H1 (cell line): ENCODE results near the gene KLHL29. TPM values are rescaled to one million over a fixed set of nuclear protein-coding genes. Genes with fewer than 3 reads are reported as not detected.

Source experiments
- CTCF ChIA-PET: fragments of 300-600 bp; sonication (Branson Sonifier 250); formaldehyde crosslinking; loops from one replicate; lab custom pipeline; 2021; ENCODE audit not compliant: partially characterized antibody; lab: Charles Lee
- POLR2A ChIA-PET: fragments of 300-600 bp; sonication (Branson Sonifier 250); formaldehyde crosslinking; loops from one replicate; lab custom pipeline; 2021; ENCODE audit warnings: inconsistent platforms; ENCODE audit not compliant: partially characterized antibody; lab: Charles Lee
- DNase-seq, 2 experiments: peaks; one replicate each; pipeline versions ENCODE4 v3.0.0 to v3.0.0-alpha.2; 2010 to 2022; ENCODE audit warnings: low spot score in 2 of 2, low read depth in 1 of 2, mixed read lengths in 1 of 2
- FAIRE-seq: peaks from 2 replicates; lab custom pipeline; 2011; peaks lifted over from hg19 to GRCh38; lab: Jason Lieb, UNC
- H2AFZ ChIP-seq: 2 replicates; pipeline ENCODE4 v1.8.1; 2012; ENCODE audit warnings: low read length, inconsistent platforms
- H2AK5ac ChIP-seq: 2 replicates; pipeline ENCODE4 v1.6.1; 2013; ENCODE audit warnings: low read depth, low read length
- H2BK120ac ChIP-seq: replicated peaks from 2 replicates; pipeline ENCODE3; 2013; ENCODE audit warnings: low read depth, low read length, inconsistent platforms
- H2BK12ac ChIP-seq: 2 replicates; pipeline ENCODE4 v1.6.1; 2013; ENCODE audit warnings: low read depth, low read length
- H2BK15ac ChIP-seq: 2 replicates; pipeline ENCODE4 v1.6.1; 2013; ENCODE audit warnings: low read length
- H2BK20ac ChIP-seq: 2 replicates; pipeline ENCODE4 v1.6.1; 2013; ENCODE audit warnings: low read length
- H2BK5ac ChIP-seq: 2 replicates; pipeline ENCODE4 v1.6.1; 2013; ENCODE audit warnings: low read depth, low read length
- H3K14ac ChIP-seq: 2 replicates; pipeline ENCODE4 v1.6.1; 2013; ENCODE audit warnings: inconsistent platforms; ENCODE audit not compliant: insufficient read length
- H3K18ac ChIP-seq: 2 replicates; pipeline ENCODE4 v1.6.1; 2013; ENCODE audit warnings: low read length; ENCODE audit errors: extremely low read depth
- H3K23ac ChIP-seq: 2 replicates; pipeline ENCODE4 v1.6.1; 2013; ENCODE audit warnings: inconsistent platforms; ENCODE audit not compliant: insufficient read length
- H3K23me2 ChIP-seq: 2 replicates; pipeline ENCODE4 v1.6.1; 2013; ENCODE audit warnings: low read depth, low read length
- H3K27ac ChIP-seq: 2 replicates; pipeline ENCODE4 v1.6.1; 2011; ENCODE audit warnings: low read depth, low read length, inconsistent platforms
- H3K27me3 ChIP-seq, 4 experiments: replicated peaks in 1 of 4; 1 replicate in 1 of 4; 2 replicates in 3 of 4; pipeline versions ENCODE4 v1.6.1 to v1.8.1; 2011 to 2013; ENCODE audit warnings: low read length in 3 of 4, mild to moderate bottlenecking in 3 of 4, inconsistent platforms in 2 of 4, mixed read lengths in 2 of 4, moderate library complexity in 1 of 4; ENCODE audit not compliant: control insufficient read depth in 3 of 4, insufficient read depth in 3 of 4; ENCODE audit errors: extremely low read depth in 1 of 4
- H3K36me3 ChIP-seq, 4 experiments: 2 replicates each; pipeline versions ENCODE4 v1.6.1 to v1.8.1; 2011 to 2013; ENCODE audit warnings: mild to moderate bottlenecking in 4 of 4, low read length in 3 of 4, moderate library complexity in 2 of 4, control low read depth in 1 of 4, inconsistent platforms in 1 of 4; ENCODE audit not compliant: insufficient read depth in 4 of 4, control insufficient read depth in 2 of 4
- H3K4ac ChIP-seq: replicated peaks from 2 replicates; pipeline ENCODE3; 2013; ENCODE audit warnings: low read length, low read depth, mixed read lengths, inconsistent platforms; ENCODE audit not compliant: insufficient read length
- H3K4me1 ChIP-seq, 4 experiments: replicated peaks in 1 of 4; 1 replicate in 1 of 4; 2 replicates in 3 of 4; pipeline versions ENCODE4 v1.6.1 to v1.8.1; 2011 to 2013; ENCODE audit warnings: low read length in 3 of 4, inconsistent platforms in 2 of 4, mixed read lengths in 1 of 4; ENCODE audit not compliant: insufficient read depth in 4 of 4, control insufficient read depth in 3 of 4
- H3K4me2 ChIP-seq, 2 experiments: 2 replicates each; pipeline versions ENCODE4 v1.6.1 to v1.8.1; 2011 to 2013; ENCODE audit warnings: low read depth in 2 of 2, low read length in 2 of 2, control low read depth in 1 of 2, inconsistent platforms in 1 of 2, mild to moderate bottlenecking in 1 of 2; ENCODE audit not compliant: insufficient read depth in 1 of 2
- H3K4me3 ChIP-seq, 4 experiments: fragments of 200-600, 300-600 bp in 1 of 4; sonication (generic), shearing (Covaris generic), sonication (Bioruptor Twin) in 1 of 4; 2 replicates each; pipeline versions ENCODE4 v1.5.1 to v1.8.1; 2011 to 2016; ENCODE audit warnings: low read length in 4 of 4, low read depth in 3 of 4, control low read depth in 2 of 4, inconsistent platforms in 2 of 4, mild to moderate bottlenecking in 2 of 4, mixed read lengths in 1 of 4, moderate library complexity in 1 of 4; ENCODE audit not compliant: insufficient read depth in 2 of 4; ENCODE audit errors: extremely low read depth in 1 of 4
- H3K56ac ChIP-seq: replicated peaks from 2 replicates; pipeline ENCODE3; 2013; ENCODE audit warnings: low read depth, mild to moderate bottlenecking, mixed read lengths, low read length, inconsistent platforms; ENCODE audit not compliant: insufficient read length
- H3K79me1 ChIP-seq: 2 replicates; pipeline ENCODE4 v1.6.1; 2013; ENCODE audit warnings: low read depth, low read length, control low read depth
- H3K79me2 ChIP-seq, 2 experiments: 2 replicates each; pipeline versions ENCODE4 v1.6.1 to v1.8.1; 2012 to 2013; ENCODE audit warnings: low read length in 2 of 2, mild to moderate bottlenecking in 2 of 2, inconsistent platforms in 1 of 2; ENCODE audit not compliant: insufficient read depth in 2 of 2, control insufficient read depth in 1 of 2
- H3K9ac ChIP-seq, 4 experiments: replicated peaks in 1 of 4; 1 replicate in 1 of 4; 2 replicates in 3 of 4; pipeline versions ENCODE4 v1.6.1 to v1.8.1; 2011 to 2013; ENCODE audit warnings: low read depth in 3 of 4, low read length in 3 of 4, control low read depth in 2 of 4, mild to moderate bottlenecking in 2 of 4, moderate library complexity in 2 of 4, inconsistent platforms in 1 of 4; ENCODE audit errors: extremely low read depth in 1 of 4
- H3K9me3 ChIP-seq, 2 experiments: 2 replicates each; pipeline versions ENCODE4 v1.6.1 to v1.8.1; 2012 to 2013; ENCODE audit warnings: mild to moderate bottlenecking in 2 of 2, moderate library complexity in 2 of 2, control low read depth in 1 of 2, inconsistent platforms in 1 of 2, low read depth in 1 of 2, low read length in 1 of 2, mixed read lengths in 1 of 2; ENCODE audit not compliant: insufficient read depth in 2 of 2
- H4K20me1 ChIP-seq, 2 experiments: replicated peaks in 1 of 2; 2 replicates each; pipeline versions ENCODE3 to v1.8.1; 2011 to 2013; ENCODE audit warnings: inconsistent platforms in 2 of 2, low read length in 2 of 2, mild to moderate bottlenecking in 1 of 2; ENCODE audit not compliant: insufficient read depth in 2 of 2, control insufficient read depth in 1 of 2
- H4K5ac ChIP-seq: 2 replicates; pipeline ENCODE4 v1.6.1; 2013; ENCODE audit warnings: low read length, low read depth, mixed read lengths, inconsistent platforms; ENCODE audit not compliant: insufficient read length
- H4K8ac ChIP-seq: 2 replicates; pipeline ENCODE4 v1.8.0; 2013; ENCODE audit warnings: mild to moderate bottlenecking, moderate library complexity, low read length, inconsistent platforms; ENCODE audit not compliant: insufficient read depth; ENCODE audit errors: extremely low read depth
- H4K91ac ChIP-seq: replicated peaks from 2 replicates; pipeline ENCODE3; 2013; ENCODE audit warnings: low read length, mixed read lengths, inconsistent platforms; ENCODE audit not compliant: insufficient read length
- CTCF ChIP-seq, 3 experiments: IDR thresholded peaks; 1 replicate in 2 of 3; 2 replicates in 1 of 3; pipeline versions ENCODE4 v1.5.1 to v1.6.1; 2011; ENCODE audit warnings: low read length in 3 of 3, mild to moderate bottlenecking in 3 of 3, inconsistent platforms in 2 of 3, low read depth in 1 of 3, moderate library complexity in 1 of 3; ENCODE audit not compliant: insufficient read depth in 1 of 3; ENCODE audit errors: control extremely low read depth in 1 of 3
- EGR1 ChIP-seq: IDR thresholded peaks from 2 replicates; pipeline ENCODE4 v1.6.1; 2011; ENCODE audit warnings: low read depth, low read length, borderline replicate concordance
- JUND ChIP-seq: IDR thresholded peaks from 2 replicates; pipeline ENCODE4 v1.6.1; 2011; ENCODE audit warnings: mild to moderate bottlenecking, improper control_type of control experiment, low read length
- SIX5 ChIP-seq: IDR thresholded peaks from 2 replicates; pipeline ENCODE4 v1.6.1; 2011; ENCODE audit warnings: mild to moderate bottlenecking, low read depth, low read length
- ZNF274 ChIP-seq: IDR thresholded peaks from 2 replicates; pipeline ENCODE4 v1.7.0; 2012; ENCODE audit warnings: low read length, borderline replicate concordance; ENCODE audit errors: extremely low read depth
- WGBS, 2 experiments: shearing (Covaris generic) in 1 of 2; methylation state at CpG; one replicate each; pipeline versions ENCODE4 v1.1.6 to v1.1.7; 2013 to 2015; ENCODE audit warnings: low lambda C conversion rate in 2 of 2, mixed read lengths in 2 of 2, inconsistent platforms in 1 of 2, low coverage in 1 of 2, missing lambda C conversion rate in 1 of 2; ENCODE audit not compliant: insufficient replicate concordance in 2 of 2, insufficient coverage in 1 of 2, insufficient read length in 1 of 2; ENCODE audit errors: extremely low coverage in 1 of 2, missing lambda C conversion rate in 1 of 2; 5-methylcytosine and 5-hydroxymethylcytosine counted together
- polyA plus RNA-seq, 7 experiments: library from polyadenylated mRNA; depleted of rRNA in 3 of 7; stranded (reverse) in 5 of 7; unstranded in 2 of 7; fragments of >200 nt in 5 of 7; fragments of 200-250 nt in 2 of 7; gene quantifications; 1 replicate in 5 of 7; 2 replicates in 1 of 7; 4 replicates in 1 of 7; pipeline versions ENCODE4 v1.2.1 to v1.2.3, GENCODE V29; 2011 to 2013; ENCODE audit warnings: missing spikeins in 2 of 7, mixed read lengths in 2 of 7
- total RNA-seq: library from RNA; stranded (reverse); fragmentation: NEBNext Ultra II Directional; extraction: Animal tissue kit (Norgen Biotek cat#: 25700); gene quantifications from 2 replicates; pipeline ENCODE4 v1.2.1, GENCODE V29; 2021

The KLHL29 gene
- total and polyA plus RNA-seq, 2 of the 8 experiments (the other 6 are each of a cell fraction or from before 2014, with no cell fraction given) = 1.1 to 4.7 TPM

DNA sequence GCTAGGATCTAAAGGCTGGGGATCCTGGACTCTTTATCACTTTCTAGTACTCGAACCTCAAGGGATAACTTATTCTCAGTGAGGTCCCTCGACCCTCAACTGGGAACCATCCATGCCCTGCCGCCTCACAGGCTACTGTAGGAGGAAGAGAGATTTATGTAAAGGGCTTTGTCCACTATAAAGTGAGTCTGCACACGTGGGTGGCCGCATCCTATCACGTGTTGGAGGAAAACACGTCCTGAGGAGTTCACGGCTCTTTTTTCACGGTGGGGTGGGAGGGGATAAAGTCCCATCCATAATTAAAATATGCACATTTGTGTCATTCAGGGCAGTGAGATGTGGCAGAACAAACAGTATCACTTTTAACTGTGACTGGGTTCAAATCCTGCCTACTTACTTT, 176.6 kb downstream of the KLHL29 start:
- ChIA-PET POLR2A (no interaction called here), CTCF (interaction anchor here (1.2 to 1.5 kb wide), 2 partner anchors 19 to 63 kb away, joined by 3 to 7 read pairs; no protein-coding TSS in a partner anchor)
- H3K56ac ChIP-seq = no peak overlapping the region
- H4K5ac ChIP-seq = no peak overlapping the region
- H3K14ac ChIP-seq = no peak overlapping the region
- H4K20me1 ChIP-seq = no peaks in the 10 kb centered on the region
- H4K91ac ChIP-seq = no peak overlapping the region
- H3K18ac ChIP-seq = no peak overlapping the region
- H2AK5ac ChIP-seq = no peak overlapping the region
- H2AFZ ChIP-seq = no peak overlapping the region
- H3K27ac ChIP-seq = no peak overlapping the region
- no peak overlapping the region for H3K9ac ChIP-seq
- no peak overlapping the region for H4K8ac ChIP-seq
- H3K36me3 ChIP-seq = no peaks in the 10 kb centered on the region
- FAIRE-seq (no peak), DNase-seq (no peak)
- H3K23ac ChIP-seq = no peak overlapping the region
- no peak overlapping the region for H3K4me2 ChIP-seq
- no peak overlapping the region for H3K4ac ChIP-seq
- no peaks in the 10 kb centered on the region for H3K79me2 ChIP-seq
- H2BK15ac ChIP-seq = no peak overlapping the region
- no peaks in the 10 kb centered on the region; the same call in 1 of the 2 replicates for H3K79me1 ChIP-seq
- peaks cover 0 to 10% (median 8%) of the 10 kb centered on the region in 4 experiments; a peak in 4 of 7 replicates for H3K4me1 ChIP-seq
- H3K23me2 ChIP-seq = no peaks in the 10 kb centered on the region
- H3K4me3 ChIP-seq = no peak overlapping the region
- TF ChIP-seq SIX5 (no peak), EGR1 (no peak), ZNF274 (no peak), JUND (no peak), CTCF (IDR thresholded peaks at IDR 0.05; ENCODE audit: control extremely low read depth in 1 of 3, insufficient read depth in 1 of 3, low read depth in 1 of 3, low read length in 3 of 3) (no peak)
- H3K27me3 ChIP-seq = no peaks in the 10 kb centered on the region; a peak in 1 of 7 replicates
- H2BK20ac ChIP-seq = no peak overlapping the region
- H3K9me3 ChIP-seq = no peaks in the 10 kb centered on the region
- H2BK12ac ChIP-seq = no peak overlapping the region
- no peak overlapping the region for H2BK120ac ChIP-seq
- 86% methylated on average over 9 of the region's 9 CpGs; no CpG with 5 or more reads in 1 of the 2 experiments for WGBS, 2 experiments
- no peak overlapping the region for H2BK5ac ChIP-seq
